GM19240 (cell line): ENCODE results near the gene TIMM17A.
"Not testable (repeated sequence)": the region's sequence is repeated elsewhere in the genome, so short reads cannot be mapped to it uniquely, and the experiment has no call there.

Experiments used
- DNase-seq: peaks from one replicate; pipeline ENCODE4 v3.0.0; 2011; ENCODE audit warnings: low spot score; ENCODE audit not compliant: insufficient read length

The TIMM17A gene

DNA sequence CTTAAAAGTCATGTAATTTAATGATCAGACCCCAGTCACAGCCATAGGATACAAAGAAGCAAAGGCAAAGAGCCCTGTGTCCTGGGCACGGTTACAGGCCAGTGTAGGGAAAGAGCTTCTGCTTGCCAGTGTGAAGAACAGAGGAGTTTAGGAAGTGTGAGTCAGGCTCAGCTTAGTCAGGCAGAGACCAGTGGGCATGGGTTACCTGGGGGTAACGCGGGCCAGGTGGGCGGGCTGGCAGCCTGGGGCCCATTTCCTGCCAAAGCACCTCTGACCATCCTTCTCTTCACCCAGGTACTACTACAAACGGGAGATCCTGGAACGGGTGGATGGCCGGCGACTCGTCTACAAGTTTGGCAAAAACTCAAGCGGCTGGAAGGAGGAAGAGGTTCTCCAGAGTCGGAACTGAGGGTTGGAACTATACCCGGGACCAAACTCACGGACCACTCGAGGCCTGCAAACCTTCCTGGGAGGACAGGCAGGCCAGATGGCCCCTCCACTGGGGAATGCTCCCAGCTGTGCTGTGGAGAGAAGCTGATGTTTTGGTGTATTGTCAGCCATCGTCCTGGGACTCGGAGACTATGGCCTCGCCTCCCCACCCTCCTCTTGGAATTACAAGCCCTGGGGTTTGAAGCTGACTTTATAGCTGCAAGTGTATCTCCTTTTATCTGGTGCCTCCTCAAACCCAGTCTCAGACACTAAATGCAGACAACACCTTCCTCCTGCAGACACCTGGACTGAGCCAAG is 59.8 kb downstream of the TIMM17A start:
- DNase-seq = no peak

DNA sequence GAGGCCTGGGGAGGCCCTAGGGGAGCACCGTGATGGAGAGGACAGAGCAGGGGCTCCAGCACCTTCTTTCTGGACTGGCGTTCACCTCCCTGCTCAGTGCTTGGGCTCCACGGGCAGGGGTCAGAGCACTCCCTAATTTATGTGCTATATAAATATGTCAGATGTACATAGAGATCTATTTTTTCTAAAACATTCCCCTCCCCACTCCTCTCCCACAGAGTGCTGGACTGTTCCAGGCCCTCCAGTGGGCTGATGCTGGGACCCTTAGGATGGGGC is 60.3 kb downstream of the TIMM17A start:
- no peak for DNase-seq

DNA sequence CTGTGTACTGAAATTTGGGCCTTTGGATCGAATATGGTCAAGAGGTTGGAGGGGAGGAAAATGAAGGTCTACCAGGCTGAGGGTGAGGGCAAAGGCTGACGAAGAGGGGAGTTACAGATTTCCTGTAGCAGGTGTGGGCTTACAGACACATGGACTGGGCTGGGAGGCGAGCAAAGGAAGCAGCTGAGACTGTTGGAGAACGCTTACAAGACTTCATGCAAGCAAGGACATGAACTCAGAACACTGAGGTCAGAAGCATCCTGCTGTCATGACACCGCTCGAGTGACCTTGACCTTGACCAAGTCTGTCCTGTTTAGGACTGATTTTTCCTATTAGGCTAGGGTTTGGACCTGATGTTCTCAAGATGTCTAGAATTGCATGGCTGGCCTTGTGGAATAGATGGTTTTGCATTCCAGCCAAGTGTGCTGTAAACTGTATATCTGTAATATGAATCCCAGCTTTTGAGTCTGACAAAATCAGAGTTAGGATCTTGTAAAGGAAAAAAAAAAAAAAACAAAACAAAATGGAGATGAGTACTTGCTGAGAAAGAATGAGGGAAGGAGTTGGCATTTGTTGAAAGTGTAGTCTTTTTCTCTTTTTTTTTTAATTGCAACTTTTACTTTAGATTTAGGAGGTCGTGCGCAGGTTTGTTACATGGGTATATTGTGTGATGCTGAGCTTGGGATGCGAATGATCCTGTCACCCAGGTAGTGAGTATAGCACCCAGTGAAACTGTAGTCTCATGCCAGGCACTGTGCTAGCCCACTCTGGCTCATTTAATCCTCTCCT is 60.9 kb downstream of the TIMM17A start:
- no peak for DNase-seq

DNA sequence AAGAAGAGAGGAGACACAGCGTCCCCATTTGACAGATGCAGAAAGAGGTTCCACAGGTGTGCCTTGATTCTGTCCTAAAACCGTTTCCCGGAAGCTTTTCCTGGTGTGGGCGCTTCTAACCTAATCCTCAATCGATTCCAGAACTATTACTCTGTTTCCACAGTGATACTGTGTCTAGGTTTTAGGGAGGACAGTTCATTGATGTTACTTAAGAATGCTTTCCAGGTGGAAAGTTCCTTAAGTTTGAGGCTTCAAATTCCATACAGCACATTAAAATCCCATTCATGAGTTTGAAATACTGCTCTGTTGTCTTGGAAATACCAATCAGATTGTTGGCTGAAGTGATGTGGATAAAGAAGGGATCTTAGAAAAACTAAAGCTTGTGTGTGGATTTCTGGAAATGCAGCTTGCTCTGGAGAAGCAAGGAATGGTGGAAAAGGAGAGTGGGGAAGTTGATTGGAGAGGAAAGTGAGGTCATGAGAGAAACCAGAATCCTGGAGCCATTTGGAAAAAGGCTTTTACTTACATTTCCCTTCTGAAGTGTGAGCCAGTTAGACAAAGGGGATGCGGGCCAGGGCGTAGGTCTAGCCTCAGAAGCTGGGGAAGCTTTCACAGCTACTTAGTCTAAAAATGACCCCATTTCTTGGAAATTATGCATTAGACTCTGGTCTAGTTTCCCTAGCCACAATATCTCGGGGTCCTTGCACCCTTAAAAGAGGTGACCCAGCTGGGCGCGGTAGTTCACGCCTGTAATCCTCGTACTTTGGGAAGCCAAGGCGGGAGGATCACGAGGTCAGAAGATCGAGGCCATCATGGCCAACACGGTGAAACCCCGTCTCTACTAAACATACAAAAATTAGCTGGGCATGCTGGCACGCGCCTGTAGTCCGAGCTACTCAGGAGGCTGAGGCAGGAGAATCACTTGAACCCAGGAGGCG is 61.8 kb downstream of the TIMM17A start:
- DNase-seq = no peak

GRCh38 chr1:202017749-202018467 is 62.6 kb downstream of the TIMM17A start:
- DNase-seq = no peak

GRCh38 chr1:202018468-202019234 is 63.3 kb downstream of the TIMM17A start:
- no peak for DNase-seq

- not testable (repeated sequence) for DNase-seq
Observed at GRCh38 chr1:202019235-202019558, 63.9 kb downstream of the TIMM17A start.
